Spleen (tissue), 11 donors: ENCODE results near the gene ERO1B. TPM values are rescaled to one million over a fixed set of nuclear protein-coding genes. Genes with fewer than 3 reads are reported as not detected.

Experiments used
- DNase-seq: peaks from one replicate; pipeline ENCODE4 v3.0.0-alpha.2; 2020
- H3K27ac ChIP-seq, 8 donors: fragments of 200-600 bp; sonication (generic) in 7 of 8; 1 replicate in 4 of 8; 2 replicates in 4 of 8; pipeline versions ENCODE4 v1.5.0 to v1.8.0; 2016 to 2021; ENCODE audit warnings: inconsistent platforms in 4 of 8, mild to moderate bottlenecking in 4 of 8, moderate library complexity in 1 of 8
- H3K27me3 ChIP-seq, 7 donors: fragments of 200-600 bp; sonication (generic) in 6 of 7; replicated peaks in 1 of 7; 1 replicate in 4 of 7; 2 replicates in 3 of 7; pipeline versions ENCODE4 v1.5.0 to v1.8.0; 2016 to 2021; ENCODE audit warnings: inconsistent platforms in 3 of 7, mild to moderate bottlenecking in 1 of 7
- H3K36me3 ChIP-seq, 6 donors: fragments of 200-600 bp; sonication (generic) in 5 of 6; 1 replicate in 4 of 6; 2 replicates in 2 of 6; pipeline versions ENCODE4 v1.5.0 to v1.8.0; 2016 to 2021; ENCODE audit warnings: inconsistent platforms in 2 of 6
- H3K4me1 ChIP-seq, 6 donors: fragments of 200-600 bp; sonication (generic) in 5 of 6; 1 replicate in 3 of 6; 2 replicates in 3 of 6; pipeline versions ENCODE4 v1.5.0 to v1.8.0; 2016 to 2021; ENCODE audit warnings: inconsistent platforms in 3 of 6
- H3K4me3 ChIP-seq, 8 donors: fragments of 200-600 bp; sonication (generic) in 7 of 8; 1 replicate in 4 of 8; 2 replicates in 4 of 8; pipeline versions ENCODE4 v1.5.0 to v1.8.0; 2016 to 2021; ENCODE audit warnings: inconsistent platforms in 4 of 8, mild to moderate bottlenecking in 4 of 8, moderate library complexity in 2 of 8
- H3K9me3 ChIP-seq, 8 donors: fragments of 200-600 bp; sonication (generic) in 7 of 8; 1 replicate in 4 of 8; 2 replicates in 4 of 8; pipeline versions ENCODE4 v1.5.0 to v1.8.0; 2016 to 2021; ENCODE audit warnings: inconsistent platforms in 4 of 8
- CTCF ChIP-seq, 11 experiments: fragments of 200-600 bp in 7 of 11; fragments of 450-650 bp in 4 of 11; sonication (generic) in 4 of 11; IDR thresholded peaks in 8 of 11; conservative IDR thresholded peaks in 3 of 11; 1 replicate in 7 of 11; 2 replicates in 4 of 11; pipeline versions ENCODE4 v1.4.0 to v1.8.0; 2016 to 2021; ENCODE audit warnings: antibody characterized with exemption in 11 of 11, inconsistent platforms in 4 of 11, mild to moderate bottlenecking in 1 of 11
- POLR2A ChIP-seq, 3 donors: fragments of 450-650 bp; IDR thresholded peaks; one replicate each; pipeline ENCODE4 v1.5.1; 2017; ENCODE audit warnings: antibody characterized with exemption in 3 of 3, mild to moderate bottlenecking in 1 of 3
- POLR2AphosphoS5 ChIP-seq, 3 donors: sonication (generic); formaldehyde crosslinking; IDR thresholded peaks; one replicate each; pipeline ENCODE4 v1.5.1; 2017; ENCODE audit warnings: antibody characterized with exemption in 3 of 3
- WGBS, 5 donors: extraction: QIAGEN DNeasy Blood & Tissue Kit in 3 of 5; methylation state at CpG; one replicate each; pipeline versions ENCODE4 v1.1.5 to v1.1.7; 2013 to 2018; 5-methylcytosine and 5-hydroxymethylcytosine counted together
- intact Hi-C: fragments of 100-400 bp; cut with DNase I; formaldehyde crosslinking; loops from one replicate; pipeline ENCODE4 v1.15.0; 2023; ENCODE audit warnings: low total_unique reads
- polyA plus RNA-seq, 3 donors: library from polyadenylated mRNA; stranded (reverse); fragments of 200-250 nt; gene quantifications; one replicate each; pipeline ENCODE4 v1.2.1, GENCODE V29; 2013
- total RNA-seq, 7 donors: library from RNA; depleted of rRNA in 3 of 7; stranded (reverse); fragments of >200 nt in 3 of 7; fragmentation: NEBNext Ultra II Directional in 4 of 7; extraction: Animal tissue kit (Norgen Biotek cat#: 25700) in 4 of 7; gene quantifications; one replicate each; pipeline versions ENCODE4 v1.1.0 to v1.2.1, GENCODE V29; 2016 to 2021
- donor health status: healthy with polysubstance abuse.
- donor health status: DM: no; HTN: no; CAD: no; lungs with moderate emphysema.
- donor health status: DM: no; HTN: no; CAD: no.
- donor health status: Bipolar disorder and iron deficiency.
- donor health status: healthy.
- donor health status: DM: no; HTN: no; CAD: no.
- donor health status: DM: yes; HTN: yes; CAD: no.

Gene ERO1B
- total and polyA plus RNA-seq, 10 donors = 3.9 to 29.4 (median 16.4) TPM

GRCh38 chr1:236301080-236301957 lies 19.6 kb upstream of the ERO1B start:
- no peak for DNase-seq
- 80 to 93% (median 89%) methylated on average over 16 of the region's 16 CpGs for WGBS, 5 donors
- Histone ChIP-seq H3K36me3 (no peaks in the 10 kb centered on the region), H3K27me3 (no peaks in the 10 kb centered on the region), H3K9me3 (peaks cover 0 to 2% (median 0%) of the 10 kb centered on the region in 8 donors), H3K4me1 (no peaks in the 10 kb centered on the region), H3K4me3 (no peak overlapping the region), H3K27ac (no peak overlapping the region)
- intact Hi-C loops = no loop called here
- TF ChIP-seq POLR2AphosphoS5 (IDR thresholded peaks at IDR 0.05) (no peak), CTCF (IDR thresholded peaks at IDR 0.05 in 8 of 11, conservative IDR thresholded peaks at IDR 0.05 in 3 of 11) (no peak), POLR2A (IDR thresholded peaks at IDR 0.05) (no peak)

GRCh38 chr1:236297161-236297560 lies 15.4 kb upstream of the ERO1B start:
- Histone ChIP-seq H3K9me3 (peaks cover 0 to 2% (median 0%) of the 10 kb centered on the region in 8 donors), H3K4me3 (no peak overlapping the region), H3K36me3 (no peaks in the 10 kb centered on the region), H3K27me3 (no peaks in the 10 kb centered on the region), H3K27ac (no peak overlapping the region), H3K4me1 (no peaks in the 10 kb centered on the region)
- intact Hi-C loops = no loop called here
- 83 to 92% (median 90%) methylated on average over 8 of the region's 8 CpGs for WGBS, 5 donors
- TF ChIP-seq CTCF (IDR thresholded peaks at IDR 0.05 in 8 of 11, conservative IDR thresholded peaks at IDR 0.05 in 3 of 11) (no peak), POLR2AphosphoS5 (IDR thresholded peaks at IDR 0.05) (no peak), POLR2A (IDR thresholded peaks at IDR 0.05) (no peak)
- no peak for DNase-seq

GRCh38 chr1:236292425-236292824 lies 10.7 kb upstream of the ERO1B start:
- Histone ChIP-seq H3K4me1 (no peaks in the 10 kb centered on the region), H3K4me3 (no peak overlapping the region), H3K27me3 (no peaks in the 10 kb centered on the region), H3K27ac (no peak overlapping the region), H3K36me3 (no peaks in the 10 kb centered on the region), H3K9me3 (no peaks in the 10 kb centered on the region)
- WGBS, 5 donors = 84 to 92% (median 91%) methylated on average over 3 of the region's 3 CpGs
- TF ChIP-seq POLR2A (IDR thresholded peaks at IDR 0.05) (no peak), POLR2AphosphoS5 (IDR thresholded peaks at IDR 0.05) (no peak), CTCF (IDR thresholded peaks at IDR 0.05 in 8 of 11, conservative IDR thresholded peaks at IDR 0.05 in 3 of 11) (no peak)
- no peak for DNase-seq
- intact Hi-C loops = no loop called here

GRCh38 chr1:236289492-236290131 lies 7.9 kb upstream of the ERO1B start:
- H3K4me1 ChIP-seq = peaks cover 0 to 8% (median 5%) of the 10 kb centered on the region in 6 donors

More at GRCh38 chr1:236289492-236290131, 7.9 kb upstream of the ERO1B start:
- no peaks in the 10 kb centered on the region for H3K27me3 ChIP-seq
- H3K36me3 ChIP-seq = no peaks in the 10 kb centered on the region
- 94 to 100% (median 95%) methylated on average over 1 of the region's 1 CpG for WGBS, 5 donors
- H3K27ac ChIP-seq = no peak overlapping the region
- no peak overlapping the region for H3K4me3 ChIP-seq
- intact Hi-C loops = loop anchor here (10.0 kb wide), 1 partner anchor 145 kb away; the partner anchor contains the start of gene GPR137B
- H3K9me3 ChIP-seq = no peaks in the 10 kb centered on the region
- DNase-seq = no peak
- TF ChIP-seq POLR2A (IDR thresholded peaks at IDR 0.05) (no peak), CTCF (IDR thresholded peaks at IDR 0.05 in 8 of 11, conservative IDR thresholded peaks at IDR 0.05 in 3 of 11) (no peak), POLR2AphosphoS5 (IDR thresholded peaks at IDR 0.05) (no peak)
